ENCODE data around the gene YBX2. TPM values are rescaled to one million over a fixed set of nuclear protein-coding genes. Genes with fewer than 3 reads are reported as not detected.

The YBX2 gene
- total RNA-seq, 1 donor from 2014 or later: 0.52 TPM

- Histone ChIP-seq H3K4me3 (ENCODE audit: low read length in 3 of 3) (peak within 1 kb of the TSS; percentile 83 to 97 (median 92)), H3K9me3 (ENCODE audit: control insufficient read depth in 3 of 3, low read length in 3 of 3) (no peaks in the 10 kb centered on the region), H3K36me3 (ENCODE audit: control insufficient read depth in 3 of 3, insufficient read depth in 3 of 3, low read length in 3 of 3) (peaks cover 64 to 74% (median 70%) of the 10 kb centered on the region in 3 donors), H3K9ac (ENCODE audit: low read depth in 1 of 3, low read length in 3 of 3) (peak within 1 kb of the TSS; percentile 83 to 93 (median 88)), H3K27ac (ENCODE audit: low read depth, low read length) (peak within 1 kb of the TSS; percentile 89), H3K4me1 (ENCODE audit: control insufficient read depth in 3 of 3, insufficient read depth in 3 of 3, low read length in 3 of 3) (peaks cover 45 to 54% (median 49%) of the 10 kb centered on the region in 3 donors), H3K27me3 (ENCODE audit: control insufficient read depth in 3 of 3, insufficient read depth in 3 of 3, low read length in 3 of 3) (no peaks in the 10 kb centered on the region)
Measured at GRCh38 chr17:7314719-7315569, 20.5 kb upstream of the YBX2 start, which contains the start of gene GPS2. GPS2 (minus strand) TSS chr17:7315360; CDS start chr17:7315052, 308 bp downstream.

- Histone ChIP-seq H3K27ac (ENCODE audit: low read depth, low read length) (peak overlapping the region; percentile 89), H3K9ac (ENCODE audit: low read depth in 1 of 3, low read length in 3 of 3) (peak overlapping the region; percentile 83 to 93 (median 88)), H3K27me3 (ENCODE audit: control insufficient read depth in 3 of 3, insufficient read depth in 3 of 3, low read length in 3 of 3) (no peaks in the 10 kb centered on the region), H3K4me3 (ENCODE audit: low read length in 3 of 3) (peak overlapping the region; percentile 83 to 97 (median 92)), H3K4me1 (ENCODE audit: control insufficient read depth in 3 of 3, insufficient read depth in 3 of 3, low read length in 3 of 3) (peaks cover 53 to 63% (median 58%) of the 10 kb centered on the region in 3 donors), H3K9me3 (ENCODE audit: control insufficient read depth in 3 of 3, low read length in 3 of 3) (no peaks in the 10 kb centered on the region), H3K36me3 (ENCODE audit: control insufficient read depth in 3 of 3, insufficient read depth in 3 of 3, low read length in 3 of 3) (peaks cover 68 to 78% (median 74%) of the 10 kb centered on the region in 3 donors)
Measured at GRCh38 chr17:7313890-7314718, 19.7 kb upstream of the YBX2 start.

GRCh38 chr17:7313088-7313889, 18.9 kb upstream of the YBX2 start:
- no peak overlapping the region for H3K27ac ChIP-seq (ENCODE audit: low read depth, low read length)
- peak overlapping the region in 1 of 3 donors; percentile 93 for H3K9ac ChIP-seq (ENCODE audit: low read depth in 1 of 3, low read length in 3 of 3)
- H3K4me3 ChIP-seq (ENCODE audit: low read length in 3 of 3): no peak overlapping the region
- H3K36me3 ChIP-seq (ENCODE audit: control insufficient read depth in 3 of 3, insufficient read depth in 3 of 3, low read length in 3 of 3): peaks cover 60 to 70% (median 66%) of the 10 kb centered on the region in 3 donors
- H3K9me3 ChIP-seq (ENCODE audit: control insufficient read depth in 3 of 3, low read length in 3 of 3): no peaks in the 10 kb centered on the region
- no peaks in the 10 kb centered on the region for H3K27me3 ChIP-seq (ENCODE audit: control insufficient read depth in 3 of 3, insufficient read depth in 3 of 3, low read length in 3 of 3)
- H3K4me1 ChIP-seq (ENCODE audit: control insufficient read depth in 3 of 3, insufficient read depth in 3 of 3, low read length in 3 of 3): peaks cover 57 to 69% (median 66%) of the 10 kb centered on the region in 3 donors

DNA sequence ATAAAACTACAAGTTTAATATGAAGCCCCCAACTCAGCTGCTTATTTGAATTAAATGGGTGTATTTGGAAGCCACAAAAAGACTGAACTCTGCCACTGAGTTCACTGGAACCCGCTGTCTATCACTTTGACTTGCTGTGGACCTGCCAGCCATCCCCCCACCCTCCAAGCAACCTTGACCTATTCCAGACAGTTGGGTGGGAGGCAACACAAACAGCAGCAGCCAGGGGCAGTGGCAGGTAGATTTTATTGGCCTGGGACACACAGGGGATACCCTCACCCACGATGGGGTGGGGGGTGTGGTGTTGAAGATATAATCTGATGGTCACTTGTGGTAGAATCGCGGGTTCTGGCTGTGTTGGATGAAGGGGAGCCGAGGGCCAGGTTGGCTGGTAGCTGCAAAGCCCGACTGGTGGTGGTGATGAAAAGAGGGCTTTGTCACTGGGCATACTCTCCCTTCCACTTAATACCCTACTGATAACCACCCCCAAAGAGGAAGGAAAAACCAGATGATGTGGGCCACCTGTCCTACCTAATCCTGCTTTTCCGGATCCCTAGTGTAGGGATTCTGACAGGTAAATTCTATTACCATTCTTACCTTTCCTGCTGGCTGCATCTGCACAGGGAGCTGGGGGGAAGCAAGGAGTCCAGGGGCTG, 18.1 kb upstream of the YBX2 start:
- no peak overlapping the region for H3K4me3 ChIP-seq (ENCODE audit: low read length in 3 of 3)
- peaks cover 53 to 62% (median 59%) of the 10 kb centered on the region in 3 donors for H3K36me3 ChIP-seq (ENCODE audit: control insufficient read depth in 3 of 3, insufficient read depth in 3 of 3, low read length in 3 of 3)
- no peak overlapping the region for H3K27ac ChIP-seq (ENCODE audit: low read depth, low read length)
- H3K9ac ChIP-seq (ENCODE audit: low read depth in 1 of 3, low read length in 3 of 3): peak overlapping the region in 1 of 3 donors; percentile 93
- peaks cover 57 to 69% (median 67%) of the 10 kb centered on the region in 3 donors for H3K4me1 ChIP-seq (ENCODE audit: control insufficient read depth in 3 of 3, insufficient read depth in 3 of 3, low read length in 3 of 3)
- no peaks in the 10 kb centered on the region for H3K9me3 ChIP-seq (ENCODE audit: control insufficient read depth in 3 of 3, low read length in 3 of 3)
- no peaks in the 10 kb centered on the region for H3K27me3 ChIP-seq (ENCODE audit: control insufficient read depth in 3 of 3, insufficient read depth in 3 of 3, low read length in 3 of 3)

DNA sequence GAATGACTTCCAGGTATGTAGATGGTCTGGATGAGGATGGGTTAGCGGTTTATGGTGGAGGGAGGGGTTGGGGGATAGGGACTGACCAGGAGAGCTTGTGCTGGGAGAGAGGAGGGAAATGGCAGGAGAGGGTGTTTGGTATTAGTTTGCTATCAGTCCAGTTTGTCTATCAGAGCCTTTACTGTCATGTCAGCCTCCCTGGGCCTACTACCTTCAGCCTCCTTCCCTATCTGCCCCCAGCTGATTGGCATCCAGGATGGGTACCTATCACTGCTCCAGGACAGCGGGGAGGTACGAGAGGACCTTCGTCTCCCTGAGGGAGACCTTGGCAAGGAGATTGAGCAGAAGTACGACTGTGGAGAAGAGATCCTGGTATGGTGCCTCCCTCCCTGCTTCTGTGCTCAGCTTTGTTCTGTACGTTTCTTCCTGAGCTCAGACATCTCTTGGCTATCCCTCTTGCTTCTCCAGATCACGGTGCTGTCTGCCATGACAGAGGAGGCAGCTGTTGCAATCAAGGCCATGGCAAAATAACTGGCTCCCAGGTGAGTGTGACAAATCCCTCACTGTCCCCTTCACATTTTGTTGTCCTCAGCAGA, 16.8 kb upstream of the YBX2 start:
- peak overlapping the region; percentile 32 for H3K27ac ChIP-seq (ENCODE audit: low read depth, low read length)
- H3K9me3 ChIP-seq (ENCODE audit: control insufficient read depth in 3 of 3, low read length in 3 of 3): no peaks in the 10 kb centered on the region
- H3K27me3 ChIP-seq (ENCODE audit: control insufficient read depth in 3 of 3, insufficient read depth in 3 of 3, low read length in 3 of 3): no peaks in the 10 kb centered on the region
- H3K4me1 ChIP-seq (ENCODE audit: control insufficient read depth in 3 of 3, insufficient read depth in 3 of 3, low read length in 3 of 3): peaks cover 57 to 69% (median 67%) of the 10 kb centered on the region in 3 donors
- H3K9ac ChIP-seq (ENCODE audit: low read depth in 1 of 3, low read length in 3 of 3): peak overlapping the region in 2 of 3 donors; percentile 24 to 26
- peaks cover 46 to 53% (median 49%) of the 10 kb centered on the region in 3 donors for H3K36me3 ChIP-seq (ENCODE audit: control insufficient read depth in 3 of 3, insufficient read depth in 3 of 3, low read length in 3 of 3)
- no peak overlapping the region for H3K4me3 ChIP-seq (ENCODE audit: low read length in 3 of 3)

GRCh38 chr17:7309628-7310027, 15.2 kb upstream of the YBX2 start:
- Histone ChIP-seq H3K4me1 (ENCODE audit: control insufficient read depth in 3 of 3, insufficient read depth in 3 of 3, low read length in 3 of 3) (peaks cover 50 to 60% (median 58%) of the 10 kb centered on the region in 3 donors), H3K27me3 (ENCODE audit: control insufficient read depth in 3 of 3, insufficient read depth in 3 of 3, low read length in 3 of 3) (no peaks in the 10 kb centered on the region), H3K9me3 (ENCODE audit: control insufficient read depth in 3 of 3, low read length in 3 of 3) (no peaks in the 10 kb centered on the region), H3K4me3 (ENCODE audit: low read length in 3 of 3) (peak overlapping the region; percentile 76 to 93 (median 88)), H3K27ac (ENCODE audit: low read depth, low read length) (peak overlapping the region; percentile 98), H3K9ac (ENCODE audit: low read depth in 1 of 3, low read length in 3 of 3) (peak overlapping the region in 2 of 3 donors; percentile 90 to 97), H3K36me3 (ENCODE audit: control insufficient read depth in 3 of 3, insufficient read depth in 3 of 3, low read length in 3 of 3) (peaks cover 43 to 47% (median 44%) of the 10 kb centered on the region in 3 donors)

DNA sequence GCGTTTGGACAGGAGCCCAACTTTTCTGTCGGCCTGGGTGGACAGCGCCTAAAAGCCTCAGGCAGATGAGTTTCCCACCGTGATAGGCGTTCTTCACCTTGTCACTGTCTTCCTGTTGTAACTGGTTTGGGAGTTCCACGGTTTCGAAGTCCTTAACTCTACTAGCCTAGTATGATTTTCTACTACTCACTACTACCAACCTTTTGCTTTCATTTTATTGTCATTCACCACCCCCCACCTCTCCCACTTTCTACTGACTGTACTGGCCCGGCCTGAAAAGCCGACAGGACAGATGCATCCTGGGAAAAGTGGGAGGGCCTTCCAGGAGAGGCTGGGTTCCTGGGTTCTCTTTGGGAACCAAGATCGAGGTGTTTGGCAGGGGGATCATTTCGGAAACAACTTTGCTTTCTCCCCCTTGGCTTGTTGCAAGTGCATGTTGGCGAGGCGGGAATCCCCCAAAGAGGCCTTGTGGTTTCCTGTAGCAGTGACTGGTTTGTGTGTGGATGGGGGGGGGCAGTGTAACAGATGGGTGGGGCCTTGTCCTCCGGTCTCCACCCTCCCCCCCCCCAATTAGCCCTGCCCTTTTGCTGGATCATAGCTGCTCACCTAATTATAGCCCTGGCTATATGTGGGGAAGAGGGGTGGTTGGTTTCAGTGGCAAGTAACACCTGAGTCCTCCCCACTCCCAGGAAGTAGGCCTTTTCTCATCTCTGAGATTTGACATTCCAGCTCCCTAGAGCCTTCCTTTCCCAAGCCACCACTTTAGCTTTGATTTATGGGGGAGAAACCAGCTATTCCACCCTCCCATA, 14.4 kb upstream of the YBX2 start:
- peaks cover 42 to 52% (median 50%) of the 10 kb centered on the region in 3 donors for H3K4me1 ChIP-seq (ENCODE audit: control insufficient read depth in 3 of 3, insufficient read depth in 3 of 3, low read length in 3 of 3)
- H3K4me3 ChIP-seq (ENCODE audit: low read length in 3 of 3): peak overlapping the region; percentile 76 to 93 (median 88)
- no peaks in the 10 kb centered on the region for H3K9me3 ChIP-seq (ENCODE audit: control insufficient read depth in 3 of 3, low read length in 3 of 3)
- no peaks in the 10 kb centered on the region for H3K27me3 ChIP-seq (ENCODE audit: control insufficient read depth in 3 of 3, insufficient read depth in 3 of 3, low read length in 3 of 3)
- H3K36me3 ChIP-seq (ENCODE audit: control insufficient read depth in 3 of 3, insufficient read depth in 3 of 3, low read length in 3 of 3): peaks cover 39 to 42% (median 39%) of the 10 kb centered on the region in 3 donors
- peak overlapping the region; percentile 98 for H3K27ac ChIP-seq (ENCODE audit: low read depth, low read length)
- peak overlapping the region; percentile 87 to 97 (median 90) for H3K9ac ChIP-seq (ENCODE audit: low read depth in 1 of 3, low read length in 3 of 3)

Data from skeletal muscle tissue (tissue), 4 donors.